Smooth muscle cell (in vitro differentiated cells): ENCODE results near the gene RAB7B. TPM values are rescaled to one million over a fixed set of nuclear protein-coding genes. Genes with fewer than 3 reads are reported as not detected.

Source experiments
- DNase-seq: peaks from one replicate; lab custom pipeline; 2025; ENCODE audit not compliant: unreplicated experiment; lab: John Stamatoyannopoulos, UW
- H2AFZ ChIP-seq: fragments of 200-600 bp; sonication (generic); 2 replicates; pipeline ENCODE4 v1.6.0; 2016; ENCODE audit warnings: antibody characterized with exemption, low read depth, mild to moderate bottlenecking
- H3F3A ChIP-seq: fragments of 200-600 bp; sonication (generic); 2 replicates; pipeline ENCODE4 v1.6.0; 2017; ENCODE audit warnings: antibody characterized with exemption, low read depth
- H3K27ac ChIP-seq: fragments of 200-600 bp; sonication (generic); 2 replicates; pipeline ENCODE4 v1.5.1; 2016; ENCODE audit warnings: low read depth, mild to moderate bottlenecking
- H3K27me3 ChIP-seq: fragments of 200-600 bp; sonication (generic); 2 replicates; pipeline ENCODE4 v1.6.1; 2016; ENCODE audit warnings: low read depth, mild to moderate bottlenecking
- H3K36me3 ChIP-seq: fragments of 200-600 bp; sonication (generic); 2 replicates; pipeline ENCODE4 v1.5.1; 2016; ENCODE audit warnings: low read depth
- H3K4me1 ChIP-seq: fragments of 200-600 bp; sonication (generic); 2 replicates; pipeline ENCODE4 v1.5.1; 2016; ENCODE audit warnings: low read depth
- H3K4me2 ChIP-seq: fragments of 200-600 bp; sonication (generic); 2 replicates; pipeline ENCODE4 v1.6.0; 2016; ENCODE audit warnings: mild to moderate bottlenecking
- H3K4me3 ChIP-seq: fragments of 200-600 bp; sonication (generic); 2 replicates; pipeline ENCODE4 v1.5.1; 2016; ENCODE audit warnings: mild to moderate bottlenecking
- H3K79me2 ChIP-seq: fragments of 200-600 bp; sonication (generic); 2 replicates; pipeline ENCODE4 v1.6.0; 2016; ENCODE audit warnings: low read depth, mild to moderate bottlenecking
- H3K9ac ChIP-seq: fragments of 200-600 bp; sonication (generic); 2 replicates; pipeline ENCODE4 v1.6.0; 2016; ENCODE audit warnings: low read depth
- H3K9me3 ChIP-seq: fragments of 200-600 bp; sonication (generic); replicated peaks from 2 replicates; pipeline ENCODE4 v1.5.1; 2016; ENCODE audit warnings: low read depth
- H4K20me1 ChIP-seq: fragments of 200-600 bp; sonication (generic); 2 replicates; pipeline ENCODE4 v1.6.0; 2016; ENCODE audit warnings: low read depth
- WGBS: methylation state at CpG from one replicate; pipeline ENCODE4 v1.1.7; 2016; ENCODE audit warnings: low lambda C conversion rate; 5-methylcytosine and 5-hydroxymethylcytosine counted together
- polyA plus RNA-seq: library from polyadenylated mRNA; unstranded; fragments of >200 nt; fragmentation: Nextera tagmentation; extraction: Ambion mirVana; gene quantifications from 2 replicates; pipeline ENCODE4 v1.2.1, GENCODE V29; 2016
- total RNA-seq: library from RNA; depleted of rRNA; stranded (reverse); fragments of >200 nt; gene quantifications from 2 replicates; pipeline ENCODE4 v1.2.3, GENCODE V29; 2014
- TF ChIP-seq, protein P1 (sequence below): fragments of 200-600 bp; sonication (generic); IDR thresholded peaks from 2 replicates; pipeline ENCODE4 v1.5.1; 2017; ENCODE audit warnings: borderline replicate concordance, mild to moderate bottlenecking, antibody characterized with exemption; ENCODE audit not compliant: insufficient read depth, poor library complexity, severe bottlenecking

The RAB7B gene
- total and polyA plus RNA-seq, 2 experiments from 2014 or later = 13.0 to 13.6 TPM

DNA sequence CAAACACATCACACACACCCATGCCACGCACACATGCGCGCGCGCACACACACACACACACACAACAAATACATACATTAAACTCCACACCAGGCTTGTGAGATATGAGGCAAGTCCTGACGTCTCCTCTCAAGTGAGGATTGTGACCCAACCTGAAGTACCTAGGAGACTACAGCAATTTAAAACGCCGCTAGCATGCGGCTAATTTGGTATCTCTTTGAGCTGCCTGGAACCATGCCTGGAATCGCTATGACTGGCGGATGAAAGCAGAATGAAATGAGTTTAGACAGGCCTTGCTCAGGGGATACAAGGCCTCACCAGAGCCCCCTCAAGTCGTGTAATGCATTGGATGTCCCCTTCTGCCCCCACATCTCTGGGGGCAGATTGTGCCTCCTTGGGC is 1.6 kb upstream of the RAB7B start:
- no peaks in the 10 kb centered on the region for H3K36me3 ChIP-seq
- peak overlapping the region; percentile 97 for H3K27ac ChIP-seq
- no peaks in the 10 kb centered on the region for H3K9me3 ChIP-seq
- H3K9ac ChIP-seq = peak overlapping the region; percentile 20
- H3K27me3 ChIP-seq = no peaks in the 10 kb centered on the region
- H3F3A ChIP-seq = peaks cover 36% of the 10 kb centered on the region
- no peak overlapping the region for H3K4me2 ChIP-seq
- DNase-seq = no peak
- H2AFZ ChIP-seq = no peak overlapping the region
- H3K4me3 ChIP-seq = no peak overlapping the region
- peaks cover 3% of the 10 kb centered on the region for H4K20me1 ChIP-seq
- WGBS = 82% methylated on average over 12 of the region's 12 CpGs
- peaks cover 24% of the 10 kb centered on the region for H3K4me1 ChIP-seq
- peaks cover 4% of the 10 kb centered on the region for H3K79me2 ChIP-seq
- TF ChIP-seq, protein P1, sequence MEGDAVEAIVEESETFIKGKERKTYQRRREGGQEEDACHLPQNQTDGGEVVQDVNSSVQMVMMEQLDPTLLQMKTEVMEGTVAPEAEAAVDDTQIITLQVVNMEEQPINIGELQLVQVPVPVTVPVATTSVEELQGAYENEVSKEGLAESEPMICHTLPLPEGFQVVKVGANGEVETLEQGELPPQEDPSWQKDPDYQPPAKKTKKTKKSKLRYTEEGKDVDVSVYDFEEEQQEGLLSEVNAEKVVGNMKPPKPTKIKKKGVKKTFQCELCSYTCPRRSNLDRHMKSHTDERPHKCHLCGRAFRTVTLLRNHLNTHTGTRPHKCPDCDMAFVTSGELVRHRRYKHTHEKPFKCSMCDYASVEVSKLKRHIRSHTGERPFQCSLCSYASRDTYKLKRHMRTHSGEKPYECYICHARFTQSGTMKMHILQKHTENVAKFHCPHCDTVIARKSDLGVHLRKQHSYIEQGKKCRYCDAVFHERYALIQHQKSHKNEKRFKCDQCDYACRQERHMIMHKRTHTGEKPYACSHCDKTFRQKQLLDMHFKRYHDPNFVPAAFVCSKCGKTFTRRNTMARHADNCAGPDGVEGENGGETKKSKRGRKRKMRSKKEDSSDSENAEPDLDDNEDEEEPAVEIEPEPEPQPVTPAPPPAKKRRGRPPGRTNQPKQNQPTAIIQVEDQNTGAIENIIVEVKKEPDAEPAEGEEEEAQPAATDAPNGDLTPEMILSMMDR = no peak

DNA sequence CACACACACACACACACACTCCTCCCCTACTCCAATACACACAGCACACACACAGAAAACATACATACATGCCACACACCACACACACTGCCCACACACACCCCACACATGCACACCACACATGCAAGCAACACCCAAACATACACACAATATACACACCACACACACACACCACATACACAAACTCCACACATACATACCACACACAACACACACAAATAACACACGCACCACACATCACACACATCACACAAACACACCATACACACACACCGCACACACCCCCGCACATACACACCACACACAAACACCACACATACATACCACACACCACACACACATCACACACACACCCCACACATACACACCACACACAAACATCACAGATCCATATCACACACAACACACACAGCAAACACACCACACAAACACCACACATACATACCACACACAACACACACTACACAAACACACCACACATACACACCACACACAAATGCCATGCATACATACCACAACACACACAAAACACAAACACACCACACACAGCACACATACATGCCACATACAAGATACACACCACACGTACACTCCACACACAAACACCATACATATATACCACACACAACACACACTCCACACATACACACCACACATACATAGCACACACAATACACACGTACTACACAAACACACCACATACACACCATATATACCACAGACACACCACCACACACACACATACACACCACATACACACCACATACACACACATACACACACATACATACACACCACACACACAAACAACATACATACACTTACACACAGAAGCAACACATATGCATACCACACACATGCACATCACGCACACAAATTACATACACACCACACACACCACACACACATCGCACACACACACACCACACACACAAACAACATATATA is 932 bp upstream of the RAB7B start:
- DNase-seq = no peak
- H3K36me3 ChIP-seq = no peaks in the 10 kb centered on the region
- no peaks in the 10 kb centered on the region for H3K27me3 ChIP-seq
- no peak overlapping the region for H3K4me2 ChIP-seq
- WGBS = 98% methylated on average over 7 of the region's 7 CpGs
- H3K4me1 ChIP-seq = peaks cover 24% of the 10 kb centered on the region
- TF ChIP-seq, protein P1 = no peak
- H4K20me1 ChIP-seq = peaks cover 3% of the 10 kb centered on the region
- H3K9ac ChIP-seq = peak overlapping the region; percentile 71
- no peak overlapping the region for H3K4me3 ChIP-seq
- H3F3A ChIP-seq = peaks cover 36% of the 10 kb centered on the region
- H2AFZ ChIP-seq = no peak overlapping the region
- peak overlapping the region; percentile 97 for H3K27ac ChIP-seq
- peaks cover 11% of the 10 kb centered on the region for H3K79me2 ChIP-seq
- H3K9me3 ChIP-seq = no peaks in the 10 kb centered on the region

DNA sequence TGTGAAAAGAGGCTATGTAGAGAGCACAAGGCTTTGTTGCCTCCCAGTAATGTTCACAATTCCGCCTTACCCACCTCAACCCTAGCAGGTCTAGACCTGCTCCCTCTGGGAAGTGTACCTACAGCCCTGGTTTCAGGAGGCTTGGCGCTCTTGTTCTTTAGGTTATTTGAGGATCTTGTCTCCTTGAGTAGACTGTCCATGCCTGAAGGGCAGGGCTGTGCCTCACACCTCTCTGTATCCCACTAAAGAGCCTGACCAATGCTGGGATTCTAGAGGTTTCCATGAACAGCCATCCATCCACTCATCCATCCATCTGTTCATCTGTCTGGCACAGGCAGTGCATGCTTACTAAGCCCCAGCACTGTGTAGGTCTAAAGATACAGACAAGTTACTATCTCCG is 1.0 kb downstream of the RAB7B start:
- peaks cover 34% of the 10 kb centered on the region for H3K4me1 ChIP-seq
- 75% methylated on average over 3 of the region's 3 CpGs for WGBS

More for the DNA sequence above, 1.0 kb downstream of the RAB7B start:
- Histone ChIP-seq H2AFZ (no peak overlapping the region), H3K9ac (peak overlapping the region; percentile 65), H3K4me3 (peak overlapping the region; percentile 38), H3K79me2 (peaks cover 11% of the 10 kb centered on the region), H3K9me3 (no peaks in the 10 kb centered on the region), H3K27ac (peak overlapping the region; percentile 97), H3K36me3 (no peaks in the 10 kb centered on the region), H3F3A (peaks cover 36% of the 10 kb centered on the region), H4K20me1 (peaks cover 3% of the 10 kb centered on the region), H3K4me2 (peak overlapping the region; percentile 87), H3K27me3 (no peaks in the 10 kb centered on the region)
- DNase-seq = no peak
- TF ChIP-seq, protein P1 = no peak
